Panc1 (cell line): ENCODE results near the gene IRF8.

Source experiments
- POLR2AphosphoS5 ChIP-seq: IDR thresholded peaks from 2 replicates; pipeline ENCODE4 v1.6.1; 2012; ENCODE audit warnings: mild to moderate bottlenecking, low read depth, low read length, moderate library complexity
- REST ChIP-seq, 2 experiments: IDR thresholded peaks; 2 replicates each; pipeline ENCODE4 v1.6.1; 2011 to 2012; ENCODE audit warnings: low read depth in 2 of 2, control low read depth in 1 of 2, low read length in 1 of 2, mild to moderate bottlenecking in 1 of 2, moderate library complexity in 1 of 2; ENCODE audit not compliant: insufficient read depth in 1 of 2
- SIN3A ChIP-seq: IDR thresholded peaks from 2 replicates; pipeline ENCODE4 v1.6.1; 2012; ENCODE audit warnings: low read depth, mild to moderate bottlenecking, low read length, moderate library complexity, borderline replicate concordance; ENCODE audit not compliant: insufficient read depth
- TF ChIP-seq, protein P1 (sequence below): fragments of 450-650 bp; IDR thresholded peaks from 2 replicates; pipeline ENCODE4 v1.5.1; 2017; ENCODE audit warnings: mild to moderate bottlenecking

GRCh38 chr16:85861095-85861825, 37.7 kb upstream of the IRF8 start:
- TF ChIP-seq, protein P1, sequence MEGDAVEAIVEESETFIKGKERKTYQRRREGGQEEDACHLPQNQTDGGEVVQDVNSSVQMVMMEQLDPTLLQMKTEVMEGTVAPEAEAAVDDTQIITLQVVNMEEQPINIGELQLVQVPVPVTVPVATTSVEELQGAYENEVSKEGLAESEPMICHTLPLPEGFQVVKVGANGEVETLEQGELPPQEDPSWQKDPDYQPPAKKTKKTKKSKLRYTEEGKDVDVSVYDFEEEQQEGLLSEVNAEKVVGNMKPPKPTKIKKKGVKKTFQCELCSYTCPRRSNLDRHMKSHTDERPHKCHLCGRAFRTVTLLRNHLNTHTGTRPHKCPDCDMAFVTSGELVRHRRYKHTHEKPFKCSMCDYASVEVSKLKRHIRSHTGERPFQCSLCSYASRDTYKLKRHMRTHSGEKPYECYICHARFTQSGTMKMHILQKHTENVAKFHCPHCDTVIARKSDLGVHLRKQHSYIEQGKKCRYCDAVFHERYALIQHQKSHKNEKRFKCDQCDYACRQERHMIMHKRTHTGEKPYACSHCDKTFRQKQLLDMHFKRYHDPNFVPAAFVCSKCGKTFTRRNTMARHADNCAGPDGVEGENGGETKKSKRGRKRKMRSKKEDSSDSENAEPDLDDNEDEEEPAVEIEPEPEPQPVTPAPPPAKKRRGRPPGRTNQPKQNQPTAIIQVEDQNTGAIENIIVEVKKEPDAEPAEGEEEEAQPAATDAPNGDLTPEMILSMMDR, result no peak
- TF ChIP-seq REST (IDR thresholded peaks at IDR 0.05; ENCODE audit: insufficient read depth in 1 of 2, low read depth in 2 of 2, low read length in 1 of 2), result no peak
- TF ChIP-seq SIN3A, result no peak
- no peak for TF ChIP-seq POLR2AphosphoS5
